Activated T-helper 17 cell treated with anti-CD3 and anti-CD28 coated beads, Interleukin-2, amount 50 U/mL, for 72 hours (primary cell): Measurements from ENCODE around the gene CXCL9. TPM values are rescaled to one million over a fixed set of nuclear protein-coding genes. Genes with fewer than 3 reads are reported as not detected.

ENCODE experiments used
- ATAC-seq: fragments of 150-1000 bp; cut with Tn5 transposase; replicated peaks from 2 replicates; pipeline ENCODE4 v1.10.0; 2021; ENCODE audit warnings: mild to moderate bottlenecking, moderate library complexity
- H3K27ac Mint-ChIP-seq: one replicate; pipeline ENCODE4 v1.8.0; 2022; ENCODE audit warnings: mixed read lengths
- H3K27me3 Mint-ChIP-seq: one replicate; pipeline ENCODE4 v1.8.0; 2022; ENCODE audit warnings: mixed read lengths
- H3K36me3 Mint-ChIP-seq: one replicate; pipeline ENCODE4 v1.8.0; 2022; ENCODE audit warnings: low read depth, mild to moderate bottlenecking, mixed read lengths
- H3K4me1 Mint-ChIP-seq: one replicate; pipeline ENCODE4 v1.8.0; 2022; ENCODE audit warnings: mixed read lengths
- H3K4me3 Mint-ChIP-seq: one replicate; pipeline ENCODE4 v1.8.0; 2022; ENCODE audit warnings: mild to moderate bottlenecking, mixed read lengths
- H3K9me3 Mint-ChIP-seq: one replicate; pipeline ENCODE4 v1.8.0; 2022; ENCODE audit warnings: mixed read lengths
- total RNA-seq, 2 donors: library from RNA; stranded (reverse); gene quantifications; one replicate each; pipeline ENCODE4 v1.2.3, GENCODE V29; 2022

CXCL9 gene
- total RNA-seq, 2 donors from 2014 or later, result 0.45 to 3.4 TPM

GRCh38 chr4:76024065-76024464 lies 16.8 kb upstream of the CXCL9 start:
- peak overlapping the region; percentile 38 for H3K4me3 Mint-ChIP-seq
- no peaks in the 10 kb centered on the region for H3K27me3 Mint-ChIP-seq
- H3K36me3 Mint-ChIP-seq, result no peaks in the 10 kb centered on the region
- peaks cover 11% of the 10 kb centered on the region for H3K4me1 Mint-ChIP-seq
- peak; percentile 79 for ATAC-seq
- no peaks in the 10 kb centered on the region for H3K9me3 Mint-ChIP-seq
- peak overlapping the region; percentile 57 for H3K27ac Mint-ChIP-seq

DNA sequence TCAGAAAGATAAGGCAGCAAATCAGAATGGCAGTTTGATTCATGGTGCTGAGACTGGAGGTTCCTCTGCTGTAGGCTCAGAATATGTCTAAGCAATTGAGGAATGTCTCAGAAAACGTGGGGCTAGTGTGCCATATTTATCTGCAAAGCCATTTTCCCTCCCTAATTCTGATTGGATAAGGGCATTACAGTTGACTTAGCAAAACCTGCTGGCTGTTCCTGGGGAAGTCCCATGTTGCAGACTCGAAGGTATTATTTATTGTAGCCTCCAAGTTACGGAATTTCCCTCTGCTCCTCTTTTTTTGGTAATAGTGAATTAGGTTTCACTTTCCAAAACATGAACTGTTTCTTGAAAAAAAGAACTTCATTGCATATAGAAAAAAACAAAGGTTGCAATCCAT lies 16.1 kb upstream of the CXCL9 start, which contains the start of gene CXCL10:
Gene CXCL10, minus strand, starts transcription at position 109 of the 400 bp plus-strand sequence. Its CDS starts 66 bp downstream, at position 43.
- Mint-ChIP-seq H3K9me3 (no peaks in the 10 kb centered on the region), H3K36me3 (no peaks in the 10 kb centered on the region), H3K27ac (peak within 1 kb of the TSS; percentile 57), H3K4me3 (peak within 1 kb of the TSS; percentile 38), H3K27me3 (no peaks in the 10 kb centered on the region), H3K4me1 (peaks cover 11% of the 10 kb centered on the region)
- peak; percentile 70 for ATAC-seq

- no peaks in the 10 kb centered on the region for H3K27me3 Mint-ChIP-seq
- H3K36me3 Mint-ChIP-seq, result no peaks in the 10 kb centered on the region
- no peak overlapping the region for H3K27ac Mint-ChIP-seq
- peaks cover 11% of the 10 kb centered on the region for H3K4me1 Mint-ChIP-seq
- no peak overlapping the region for H3K4me3 Mint-ChIP-seq
- no peaks in the 10 kb centered on the region for H3K9me3 Mint-ChIP-seq
- ATAC-seq, result no peak
Measured at GRCh38 chr4:76022677-76023076, 15.4 kb upstream of the CXCL9 start.

DNA sequence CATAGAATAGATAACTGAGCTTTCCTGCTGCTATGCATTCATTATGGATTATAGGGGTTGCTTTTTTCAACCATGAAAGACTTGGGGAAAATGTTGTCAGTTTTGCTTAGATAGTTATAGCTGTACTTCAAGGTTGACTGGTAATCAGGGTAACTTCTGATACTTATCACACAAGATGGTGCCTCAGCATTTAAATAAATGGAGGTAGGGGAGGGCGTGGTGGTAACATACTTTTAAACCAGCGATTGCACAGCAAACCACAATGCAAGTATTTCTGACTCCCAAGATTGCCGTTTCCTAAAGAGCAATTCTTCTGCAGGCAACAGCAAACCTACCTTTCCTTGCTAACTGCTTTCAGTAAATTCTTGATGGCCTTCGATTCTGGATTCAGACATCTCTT lies 14.7 kb upstream of the CXCL9 start:
- Mint-ChIP-seq H3K36me3 (no peaks in the 10 kb centered on the region), H3K27me3 (no peaks in the 10 kb centered on the region), H3K4me1 (peaks cover 11% of the 10 kb centered on the region), H3K27ac (no peak overlapping the region), H3K9me3 (no peaks in the 10 kb centered on the region), H3K4me3 (no peak overlapping the region)
- ATAC-seq, result no peak

- H3K4me3 Mint-ChIP-seq, result no peak overlapping the region
- no peak for ATAC-seq
- no peaks in the 10 kb centered on the region for H3K9me3 Mint-ChIP-seq
- H3K27me3 Mint-ChIP-seq, result peaks cover 4% of the 10 kb centered on the region
- H3K4me1 Mint-ChIP-seq, result no peaks in the 10 kb centered on the region
- H3K36me3 Mint-ChIP-seq, result no peaks in the 10 kb centered on the region
- no peak overlapping the region for H3K27ac Mint-ChIP-seq
Measured at GRCh38 chr4:76017056-76017686, 9.9 kb upstream of the CXCL9 start.

GRCh38 chr4:76016393-76016792 lies 9.1 kb upstream of the CXCL9 start:
- H3K36me3 Mint-ChIP-seq, result no peaks in the 10 kb centered on the region
- H3K27me3 Mint-ChIP-seq, result peaks cover 4% of the 10 kb centered on the region
- H3K9me3 Mint-ChIP-seq, result no peaks in the 10 kb centered on the region
- no peaks in the 10 kb centered on the region for H3K4me1 Mint-ChIP-seq
- peak; percentile 75 for ATAC-seq
- no peak overlapping the region for H3K27ac Mint-ChIP-seq
- no peak overlapping the region for H3K4me3 Mint-ChIP-seq

- Mint-ChIP-seq H3K36me3 (no peaks in the 10 kb centered on the region), H3K9me3 (no peaks in the 10 kb centered on the region), H3K27me3 (peaks cover 6% of the 10 kb centered on the region), H3K4me1 (no peaks in the 10 kb centered on the region), H3K4me3 (no peak overlapping the region), H3K27ac (no peak overlapping the region)
- no peak for ATAC-seq
Measured at GRCh38 chr4:76013540-76013939, 6.2 kb upstream of the CXCL9 start.

DNA sequence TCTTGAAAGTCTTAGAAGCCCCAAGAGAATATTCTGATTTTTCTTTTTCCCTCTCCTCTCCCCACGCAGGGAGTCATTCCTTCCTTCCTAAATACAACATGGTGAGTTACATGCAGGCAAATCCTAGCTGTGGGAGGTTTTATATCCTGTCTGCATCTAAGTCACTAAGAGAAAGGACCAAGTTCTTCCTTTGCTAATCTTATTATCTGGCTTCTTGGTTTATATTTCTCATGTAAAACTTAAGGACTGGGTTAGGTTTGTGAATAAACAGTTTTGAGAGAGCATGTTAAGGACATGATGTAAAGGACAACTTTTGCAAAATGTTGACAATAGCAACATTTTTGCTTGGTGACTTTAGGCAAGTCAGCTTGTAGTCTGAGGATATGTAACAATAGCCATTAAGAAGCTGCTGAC lies 5.1 kb upstream of the CXCL9 start:
- no peaks in the 10 kb centered on the region for H3K9me3 Mint-ChIP-seq
- H3K36me3 Mint-ChIP-seq, result no peaks in the 10 kb centered on the region
- no peak overlapping the region for H3K4me3 Mint-ChIP-seq
- H3K27ac Mint-ChIP-seq, result no peak overlapping the region
- no peaks in the 10 kb centered on the region for H3K4me1 Mint-ChIP-seq
- H3K27me3 Mint-ChIP-seq, result peaks cover 7% of the 10 kb centered on the region
- ATAC-seq, result no peak

- no peak overlapping the region for H3K4me3 Mint-ChIP-seq
- no peaks in the 10 kb centered on the region for H3K4me1 Mint-ChIP-seq
- no peaks in the 10 kb centered on the region for H3K9me3 Mint-ChIP-seq
- peak; percentile 64 for ATAC-seq
- no peak overlapping the region for H3K27ac Mint-ChIP-seq
- peaks cover 7% of the 10 kb centered on the region for H3K27me3 Mint-ChIP-seq
- H3K36me3 Mint-ChIP-seq, result no peaks in the 10 kb centered on the region
Measured at GRCh38 chr4:76011700-76012387, 4.5 kb upstream of the CXCL9 start.

GRCh38 chr4:76011018-76011670 lies 3.8 kb upstream of the CXCL9 start:
- Mint-ChIP-seq H3K27me3 (peaks cover 8% of the 10 kb centered on the region), H3K36me3 (no peaks in the 10 kb centered on the region), H3K4me3 (no peak overlapping the region), H3K27ac (no peak overlapping the region), H3K9me3 (no peaks in the 10 kb centered on the region), H3K4me1 (no peaks in the 10 kb centered on the region)
- no peak for ATAC-seq

DNA sequence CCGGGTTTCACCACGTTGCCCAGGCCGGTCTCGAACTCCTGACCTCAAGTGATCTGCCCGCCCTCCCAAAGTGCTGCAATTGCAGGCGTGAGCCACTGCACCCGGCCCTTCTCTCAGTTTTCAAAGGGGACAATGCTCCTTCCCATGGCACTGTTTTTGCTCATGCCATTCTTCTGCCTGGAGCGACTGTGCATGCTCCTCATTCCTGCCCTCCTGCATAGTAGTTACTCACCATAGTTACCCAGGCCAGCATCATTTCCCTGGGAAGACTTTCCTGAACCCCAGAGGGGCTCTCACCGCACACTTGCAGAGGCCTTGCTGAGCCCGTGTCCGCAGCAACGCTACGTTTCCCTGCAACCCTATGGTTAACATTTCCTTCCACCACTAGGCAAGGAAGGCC lies 3.3 kb upstream of the CXCL9 start:
- H3K36me3 Mint-ChIP-seq, result no peaks in the 10 kb centered on the region
- no peak overlapping the region for H3K27ac Mint-ChIP-seq
- no peaks in the 10 kb centered on the region for H3K9me3 Mint-ChIP-seq
- H3K4me3 Mint-ChIP-seq, result no peak overlapping the region
- no peak for ATAC-seq
- H3K4me1 Mint-ChIP-seq, result no peaks in the 10 kb centered on the region
- peaks cover 13% of the 10 kb centered on the region for H3K27me3 Mint-ChIP-seq

DNA sequence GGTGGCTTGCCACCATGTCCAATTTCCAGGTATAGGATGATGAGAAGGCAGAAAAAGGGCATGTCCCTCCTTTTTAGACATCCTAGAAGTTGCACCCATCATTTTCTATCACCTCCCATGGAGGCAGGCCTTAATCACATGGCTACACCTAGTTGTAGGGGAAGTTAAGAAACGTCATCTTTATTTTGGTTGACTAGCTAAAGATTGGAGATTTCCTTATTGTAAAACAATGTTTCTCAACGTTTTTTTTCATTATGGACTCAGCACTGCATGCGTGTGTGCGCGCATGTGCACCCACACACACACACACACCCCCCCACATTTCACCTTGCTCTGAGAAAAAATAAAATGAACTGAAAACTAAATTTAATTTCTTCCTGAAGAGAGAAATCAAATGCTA lies 2.0 kb upstream of the CXCL9 start:
- no peak overlapping the region for H3K27ac Mint-ChIP-seq
- H3K36me3 Mint-ChIP-seq, result no peaks in the 10 kb centered on the region

GRCh38 chr4:76003620-76004019 lies 3.7 kb downstream of the CXCL9 start:
- H3K4me1 Mint-ChIP-seq, result no peaks in the 10 kb centered on the region
- no peaks in the 10 kb centered on the region for H3K9me3 Mint-ChIP-seq
- no peaks in the 10 kb centered on the region for H3K36me3 Mint-ChIP-seq
- H3K4me3 Mint-ChIP-seq, result no peak overlapping the region
- ATAC-seq, result no peak
- H3K27me3 Mint-ChIP-seq, result peaks cover 22% of the 10 kb centered on the region
- no peak overlapping the region for H3K27ac Mint-ChIP-seq

More for the DNA sequence above, 2.0 kb upstream of the CXCL9 start:
- H3K27me3 Mint-ChIP-seq, result peaks cover 15% of the 10 kb centered on the region
- no peak overlapping the region for H3K4me3 Mint-ChIP-seq
- H3K4me1 Mint-ChIP-seq, result no peaks in the 10 kb centered on the region
- no peak for ATAC-seq
- no peaks in the 10 kb centered on the region for H3K9me3 Mint-ChIP-seq

GRCh38 chr4:76003035-76003434 lies 4.3 kb downstream of the CXCL9 start:
- ATAC-seq, result no peak
- Mint-ChIP-seq H3K4me1 (no peaks in the 10 kb centered on the region), H3K9me3 (no peaks in the 10 kb centered on the region), H3K27me3 (peaks cover 21% of the 10 kb centered on the region), H3K36me3 (no peaks in the 10 kb centered on the region), H3K27ac (no peak overlapping the region), H3K4me3 (no peak overlapping the region)

DNA sequence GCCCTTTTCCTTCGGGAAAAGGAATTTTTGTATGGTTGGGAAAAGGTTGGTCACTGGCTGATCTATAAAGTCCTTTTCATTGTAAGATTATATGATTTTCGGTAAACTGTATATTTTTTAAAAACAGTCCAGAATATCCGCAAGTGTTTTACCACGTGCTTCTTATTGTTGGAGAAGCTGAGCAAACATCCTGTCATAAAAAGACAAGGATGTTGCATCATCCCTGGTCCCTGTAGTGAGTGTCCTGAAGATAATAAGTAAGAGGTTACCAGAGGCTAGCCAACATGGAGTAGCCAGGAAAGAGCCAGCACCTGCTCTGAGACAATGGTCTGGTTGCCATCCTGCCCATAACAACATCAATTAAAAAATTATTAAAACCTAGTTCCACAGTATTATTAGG lies 5.1 kb downstream of the CXCL9 start:
- no peak for ATAC-seq
- H3K9me3 Mint-ChIP-seq, result no peaks in the 10 kb centered on the region
- H3K27me3 Mint-ChIP-seq, result peaks cover 21% of the 10 kb centered on the region
- H3K4me1 Mint-ChIP-seq, result no peaks in the 10 kb centered on the region
- no peaks in the 10 kb centered on the region for H3K36me3 Mint-ChIP-seq
- H3K27ac Mint-ChIP-seq, result no peak overlapping the region
- no peak overlapping the region for H3K4me3 Mint-ChIP-seq
